NCI-H187 (cell line): ENCODE results near the gene XKR8.
"Not testable (repeated sequence)": the region's sequence is repeated elsewhere in the genome, so short reads cannot be mapped to it uniquely, and the experiment has no call there.

Source experiments
- DNase-seq, 2 experiments: peaks; one replicate each; lab custom pipeline; 2025; lab: John Stamatoyannopoulos, UW

The XKR8 gene

GRCh38 chr1:27990920-27991537, 31.3 kb downstream of the XKR8 start:
- DNase-seq = no peak

- no peak for DNase-seq
These were observed 32.5 kb downstream of the XKR8 start for GRCh38 chr1:27992276-27992675.

- DNase-seq = no peak
These were observed 33.5 kb downstream of the XKR8 start for GRCh38 chr1:27993241-27993640.

- no peak for DNase-seq
These were observed 34.3 kb downstream of the XKR8 start for GRCh38 chr1:27994060-27994459.

GRCh38 chr1:27994526-27994925, 34.8 kb downstream of the XKR8 start:
- DNase-seq = not testable (repeated sequence)

GRCh38 chr1:27999055-27999454, 39.3 kb downstream of the XKR8 start:
- DNase-seq = no peak

GRCh38 chr1:28002600-28002999, 42.8 kb downstream of the XKR8 start:
- no peak for DNase-seq

- not testable (repeated sequence) for DNase-seq
These were observed 43.3 kb downstream of the XKR8 start for GRCh38 chr1:28003117-28003516.

GRCh38 chr1:28010969-28011368, 51.2 kb downstream of the XKR8 start:
- no peak for DNase-seq
